Upper lobe of left lung (tissue), 4 donors: ENCODE results near the gene TTC9C.

Experiments used
- CTCF ChIP-seq, 6 experiments: fragments of 450-650 bp in 4 of 6; fragments of 200-600 bp in 2 of 6; sonication (generic) in 2 of 6; IDR thresholded peaks; one replicate each; pipeline ENCODE4 v1.5.1; 2016 to 2019; ENCODE audit warnings: antibody characterized with exemption in 6 of 6
- EP300 ChIP-seq, 4 donors: sonication (generic); formaldehyde crosslinking; IDR thresholded peaks; one replicate each; pipeline ENCODE4 v1.5.1; 2017; ENCODE audit warnings: antibody characterized with exemption in 4 of 4, control low read depth in 2 of 4
- POLR2A ChIP-seq, 4 donors: fragments of 450-650 bp; IDR thresholded peaks; one replicate each; pipeline ENCODE4 v1.5.1; 2016 to 2017; ENCODE audit warnings: antibody characterized with exemption in 4 of 4, mild to moderate bottlenecking in 2 of 4
- POLR2AphosphoS5 ChIP-seq, 2 donors: sonication (generic); formaldehyde crosslinking; IDR thresholded peaks; one replicate each; pipeline ENCODE4 v1.5.1; 2017; ENCODE audit warnings: antibody characterized with exemption in 2 of 2

- TF ChIP-seq EP300 (IDR thresholded peaks at IDR 0.05) (no peak), CTCF (IDR thresholded peaks at IDR 0.05) (no peak), POLR2A (IDR thresholded peaks at IDR 0.05) (no peak), POLR2AphosphoS5 (IDR thresholded peaks at IDR 0.05) (no peak)
Measured at GRCh38 chr11:62724171-62724570, 4.1 kb upstream of the TTC9C start.
